HL-60 (cell line): ENCODE results near the gene PIK3R3.
A peak's percentile ranks its signal among the peaks of the same experiment; 100 is the strongest.

Experiments
- DNase-seq, 2 experiments: peaks; one replicate each; pipeline ENCODE4 v3.0.0-alpha.2; 2010 to 2020; ENCODE audit warnings: low read depth in 1 of 2, low spot score in 1 of 2
- H3K27ac ChIP-seq: fragments of 250-450 bp; sonication (Bioruptor Pico); replicated peaks from 2 replicates; pipeline ENCODE4 v1.5.1; 2020; ENCODE audit warnings: mild to moderate bottlenecking, moderate library complexity
- H3K27me3 ChIP-seq: fragments of 250-450 bp; sonication (Bioruptor Pico); 2 replicates; pipeline ENCODE4 v1.5.1; 2021; ENCODE audit warnings: mild to moderate bottlenecking, moderate library complexity; ENCODE audit not compliant: insufficient read depth, poor library complexity, severe bottlenecking
- H3K4me3 ChIP-seq: replicated peaks from 2 replicates; pipeline ENCODE4 v1.5.1; 2011; ENCODE audit warnings: mild to moderate bottlenecking, control low read depth, low read length; ENCODE audit not compliant: insufficient read depth
- GABPA ChIP-seq: IDR thresholded peaks from 2 replicates; pipeline ENCODE4 v1.6.1; 2012; ENCODE audit warnings: low read depth
- POLR2AphosphoS5 ChIP-seq: IDR thresholded peaks from 2 replicates; pipeline ENCODE4 v1.6.1; 2012; ENCODE audit warnings: low read depth
- SPI1 ChIP-seq: IDR thresholded peaks from 2 replicates; pipeline ENCODE4 v1.6.1; 2012; ENCODE audit warnings: low read depth, mild to moderate bottlenecking, borderline replicate concordance
- TF ChIP-seq, protein P1 (sequence below): IDR thresholded peaks from 2 replicates; pipeline ENCODE4 v1.6.1; 2012; ENCODE audit warnings: low read depth; ENCODE audit not compliant: insufficient replicate concordance
- TF ChIP-seq, protein P2 (sequence below): IDR thresholded peaks from one replicate; pipeline ENCODE4 v1.5.1; 2011; ENCODE audit warnings: low read length, control low read depth, inconsistent platforms; ENCODE audit not compliant: insufficient read depth

Gene PIK3R3

DNA sequence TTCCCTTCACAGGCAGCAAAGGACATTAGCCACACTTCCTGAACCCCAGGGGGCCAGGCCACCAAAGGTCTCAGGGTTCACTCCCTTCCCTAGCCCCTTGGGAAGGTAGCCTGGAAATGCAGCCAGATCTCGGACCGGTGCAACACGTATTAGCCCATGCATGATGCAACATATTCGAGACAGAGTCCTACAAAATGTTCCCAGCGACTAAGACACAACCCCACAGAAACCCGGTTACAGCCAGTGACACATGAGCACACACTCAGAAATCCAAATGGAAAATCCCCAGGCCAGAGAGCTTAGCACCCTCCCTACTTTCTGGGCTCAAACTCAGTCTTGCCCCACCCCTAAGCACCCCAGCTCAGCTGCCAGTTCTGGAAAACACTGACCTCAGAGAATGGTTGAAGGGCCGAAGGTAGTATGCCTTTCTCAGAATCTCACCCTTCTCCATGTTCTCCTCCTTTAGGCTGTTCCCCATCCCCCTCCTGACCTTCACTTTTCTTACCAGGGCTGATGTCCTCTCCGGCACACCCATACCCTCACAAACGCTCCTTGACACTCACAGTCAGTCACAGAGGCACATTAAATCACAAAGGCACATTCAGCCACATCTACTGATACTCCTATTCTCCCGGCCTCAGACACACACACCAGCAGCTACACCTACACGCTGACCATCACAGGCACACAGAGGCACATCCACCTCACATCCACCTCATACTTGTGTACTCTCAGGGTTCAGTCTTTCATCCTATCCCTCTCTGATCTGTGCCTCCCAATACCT is 42.2 kb upstream of the PIK3R3 start, which contains the start of gene TSPAN1:
Gene TSPAN1, plus strand, starts transcription at position 640 of the 784 bp plus-strand sequence. CDS start 6,021 bp downstream, outside the sequence.
- Histone ChIP-seq H3K27ac (no peak within 1 kb of the TSS), H3K27me3 (no peaks in the 10 kb centered on the region), H3K4me3 (no peak within 1 kb of the TSS)
- no peak for DNase-seq
- TF ChIP-seq, protein P1, sequence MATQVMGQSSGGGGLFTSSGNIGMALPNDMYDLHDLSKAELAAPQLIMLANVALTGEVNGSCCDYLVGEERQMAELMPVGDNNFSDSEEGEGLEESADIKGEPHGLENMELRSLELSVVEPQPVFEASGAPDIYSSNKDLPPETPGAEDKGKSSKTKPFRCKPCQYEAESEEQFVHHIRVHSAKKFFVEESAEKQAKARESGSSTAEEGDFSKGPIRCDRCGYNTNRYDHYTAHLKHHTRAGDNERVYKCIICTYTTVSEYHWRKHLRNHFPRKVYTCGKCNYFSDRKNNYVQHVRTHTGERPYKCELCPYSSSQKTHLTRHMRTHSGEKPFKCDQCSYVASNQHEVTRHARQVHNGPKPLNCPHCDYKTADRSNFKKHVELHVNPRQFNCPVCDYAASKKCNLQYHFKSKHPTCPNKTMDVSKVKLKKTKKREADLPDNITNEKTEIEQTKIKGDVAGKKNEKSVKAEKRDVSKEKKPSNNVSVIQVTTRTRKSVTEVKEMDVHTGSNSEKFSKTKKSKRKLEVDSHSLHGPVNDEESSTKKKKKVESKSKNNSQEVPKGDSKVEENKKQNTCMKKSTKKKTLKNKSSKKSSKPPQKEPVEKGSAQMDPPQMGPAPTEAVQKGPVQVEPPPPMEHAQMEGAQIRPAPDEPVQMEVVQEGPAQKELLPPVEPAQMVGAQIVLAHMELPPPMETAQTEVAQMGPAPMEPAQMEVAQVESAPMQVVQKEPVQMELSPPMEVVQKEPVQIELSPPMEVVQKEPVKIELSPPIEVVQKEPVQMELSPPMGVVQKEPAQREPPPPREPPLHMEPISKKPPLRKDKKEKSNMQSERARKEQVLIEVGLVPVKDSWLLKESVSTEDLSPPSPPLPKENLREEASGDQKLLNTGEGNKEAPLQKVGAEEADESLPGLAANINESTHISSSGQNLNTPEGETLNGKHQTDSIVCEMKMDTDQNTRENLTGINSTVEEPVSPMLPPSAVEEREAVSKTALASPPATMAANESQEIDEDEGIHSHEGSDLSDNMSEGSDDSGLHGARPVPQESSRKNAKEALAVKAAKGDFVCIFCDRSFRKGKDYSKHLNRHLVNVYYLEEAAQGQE = no peak
- TF ChIP-seq, protein P2, sequence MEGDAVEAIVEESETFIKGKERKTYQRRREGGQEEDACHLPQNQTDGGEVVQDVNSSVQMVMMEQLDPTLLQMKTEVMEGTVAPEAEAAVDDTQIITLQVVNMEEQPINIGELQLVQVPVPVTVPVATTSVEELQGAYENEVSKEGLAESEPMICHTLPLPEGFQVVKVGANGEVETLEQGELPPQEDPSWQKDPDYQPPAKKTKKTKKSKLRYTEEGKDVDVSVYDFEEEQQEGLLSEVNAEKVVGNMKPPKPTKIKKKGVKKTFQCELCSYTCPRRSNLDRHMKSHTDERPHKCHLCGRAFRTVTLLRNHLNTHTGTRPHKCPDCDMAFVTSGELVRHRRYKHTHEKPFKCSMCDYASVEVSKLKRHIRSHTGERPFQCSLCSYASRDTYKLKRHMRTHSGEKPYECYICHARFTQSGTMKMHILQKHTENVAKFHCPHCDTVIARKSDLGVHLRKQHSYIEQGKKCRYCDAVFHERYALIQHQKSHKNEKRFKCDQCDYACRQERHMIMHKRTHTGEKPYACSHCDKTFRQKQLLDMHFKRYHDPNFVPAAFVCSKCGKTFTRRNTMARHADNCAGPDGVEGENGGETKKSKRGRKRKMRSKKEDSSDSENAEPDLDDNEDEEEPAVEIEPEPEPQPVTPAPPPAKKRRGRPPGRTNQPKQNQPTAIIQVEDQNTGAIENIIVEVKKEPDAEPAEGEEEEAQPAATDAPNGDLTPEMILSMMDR = no peak
- TF ChIP-seq POLR2AphosphoS5 (no peak), GABPA (no peak), SPI1 (no peak)

DNA sequence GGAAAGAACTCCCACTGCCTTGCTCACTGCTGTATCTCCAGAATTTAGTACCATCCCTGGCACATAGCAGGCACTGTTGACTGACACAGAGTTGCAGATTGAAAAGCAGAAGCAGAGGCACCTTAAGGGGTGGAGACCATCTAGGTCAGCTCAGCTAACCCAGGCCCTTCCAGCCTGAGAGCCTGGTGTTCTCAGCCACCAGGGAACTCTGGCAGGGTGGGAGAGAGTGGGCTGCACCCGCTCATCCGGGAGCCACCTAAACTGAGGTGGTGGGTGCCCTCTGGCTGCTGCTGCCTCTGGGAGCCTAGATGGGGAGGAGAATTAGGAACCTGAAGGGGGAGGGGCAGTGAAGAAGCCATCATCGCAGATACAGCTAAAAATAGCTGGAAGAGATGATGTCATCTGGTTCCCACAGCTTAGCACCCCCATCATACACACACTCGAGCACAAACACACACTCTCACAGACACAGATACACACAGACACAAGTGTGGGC is 41.0 kb upstream of the PIK3R3 start:
- H3K4me3 ChIP-seq = no peak overlapping the region
- no peak for TF ChIP-seq SPI1
- TF ChIP-seq, protein P2 = no peak
- TF ChIP-seq, protein P1 = no peak
- TF ChIP-seq POLR2AphosphoS5 = no peak
- no peak for TF ChIP-seq GABPA
- DNase-seq = peak in 1 of 2 experiments; percentile 28
- no peaks in the 10 kb centered on the region for H3K27me3 ChIP-seq
- H3K27ac ChIP-seq = no peak overlapping the region

DNA sequence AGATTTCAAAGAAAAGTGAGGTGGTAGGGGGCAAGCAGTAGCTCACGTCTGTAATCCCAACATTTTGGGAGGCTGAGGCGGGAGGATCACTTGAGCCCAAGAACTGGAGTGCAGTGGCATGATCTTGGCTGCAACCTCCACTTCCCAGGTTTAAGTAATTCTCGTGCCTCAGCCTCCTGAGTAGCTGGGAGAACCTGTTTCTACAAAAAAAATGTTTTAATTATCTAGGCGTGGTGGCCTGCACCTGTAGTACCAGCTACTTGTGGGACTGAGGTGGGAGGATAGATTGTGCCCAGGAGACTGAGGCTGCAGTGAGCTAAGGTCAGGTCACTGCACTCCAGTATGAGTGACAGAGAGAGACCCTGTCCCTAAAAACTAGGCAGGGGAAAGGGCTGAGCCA is 39.9 kb upstream of the PIK3R3 start:
- Histone ChIP-seq H3K27ac (no peak overlapping the region), H3K4me3 (no peak overlapping the region), H3K27me3 (no peaks in the 10 kb centered on the region)
- no peak for DNase-seq
- TF ChIP-seq SPI1 = no peak
- TF ChIP-seq POLR2AphosphoS5 = no peak
- TF ChIP-seq, protein P1 = no peak
- TF ChIP-seq GABPA = no peak
- TF ChIP-seq, protein P2 = no peak
